Keratinocyte (primary cell): ENCODE measurements around the gene SCLY. TPM values are rescaled to one million over a fixed set of nuclear protein-coding genes. Genes with fewer than 3 reads are reported as not detected.
A peak's percentile ranks its signal among the peaks of the same experiment; 100 is the strongest.

Source experiments
- DNase-seq: peaks from one replicate; pipeline ENCODE4 v3.0.0-alpha.2; 2011; ENCODE audit warnings: low read depth, missing footprints, low spot score
- FAIRE-seq: peaks from 2 replicates; lab custom pipeline; 2011; peaks lifted over from hg19 to GRCh38; lab: Jason Lieb, UNC
- H2AFZ ChIP-seq: 2 replicates; pipeline ENCODE4 v1.6.0; 2012; ENCODE audit warnings: low read length, control low read depth, inconsistent platforms; ENCODE audit not compliant: control insufficient read depth
- H3K27ac ChIP-seq: 2 replicates; pipeline ENCODE4 v1.5.1; 2011; ENCODE audit warnings: low read length; ENCODE audit not compliant: control insufficient read depth, insufficient read depth
- H3K27me3 ChIP-seq: 3 replicates; pipeline ENCODE4 v1.6.0; 2011; ENCODE audit warnings: low read length; ENCODE audit not compliant: control insufficient read depth, insufficient read depth; ENCODE audit errors: extremely low read depth
- H3K36me3 ChIP-seq, 2 experiments: 2 replicates in 1 of 2; 3 replicates in 1 of 2; pipeline ENCODE4 v1.5.1; 2011; ENCODE audit warnings: low read length in 2 of 2, mild to moderate bottlenecking in 1 of 2; ENCODE audit not compliant: control insufficient read depth in 2 of 2, insufficient read depth in 2 of 2; ENCODE audit errors: extremely low read depth in 1 of 2
- H3K4me1 ChIP-seq: 3 replicates; pipeline ENCODE4 v1.5.1; 2011; ENCODE audit warnings: low read length; ENCODE audit not compliant: control insufficient read depth, insufficient read depth; ENCODE audit errors: extremely low read depth
- H3K4me2 ChIP-seq: 3 replicates; pipeline ENCODE4 v1.6.0; 2011; ENCODE audit warnings: low read depth, low read length; ENCODE audit not compliant: control insufficient read depth, insufficient read depth; ENCODE audit errors: extremely low read depth
- H3K4me3 ChIP-seq, 3 experiments: fragments of 200-600 bp in 1 of 3; sonication (generic) in 1 of 3; 2 replicates in 2 of 3; 3 replicates in 1 of 3; pipeline ENCODE4 v1.5.1; 2011 to 2016; ENCODE audit warnings: low read length in 3 of 3, mild to moderate bottlenecking in 3 of 3, control low read depth in 2 of 3, inconsistent platforms in 1 of 3, low read depth in 1 of 3, mixed read lengths in 1 of 3, mixed run types in 1 of 3, moderate library complexity in 1 of 3; ENCODE audit not compliant: control insufficient read depth in 2 of 3, insufficient read depth in 2 of 3; ENCODE audit errors: extremely low read depth in 1 of 3
- H3K79me2 ChIP-seq: 2 replicates; pipeline ENCODE4 v1.6.0; 2012; ENCODE audit warnings: low read length; ENCODE audit not compliant: control insufficient read depth, insufficient read depth
- H3K9ac ChIP-seq: 3 replicates; pipeline ENCODE4 v1.6.0; 2011; ENCODE audit warnings: low read length; ENCODE audit not compliant: control insufficient read depth, insufficient read depth; ENCODE audit errors: extremely low read depth
- H3K9me1 ChIP-seq: 3 replicates; pipeline ENCODE4 v1.6.0; 2011; ENCODE audit warnings: low read length; ENCODE audit not compliant: control insufficient read depth, insufficient read depth; ENCODE audit errors: extremely low read depth
- H3K9me3 ChIP-seq: 2 replicates; pipeline ENCODE4 v1.5.1; 2012; ENCODE audit warnings: low read depth, low read length; ENCODE audit not compliant: control insufficient read depth
- H4K20me1 ChIP-seq: 3 replicates; pipeline ENCODE4 v1.6.0; 2011; ENCODE audit warnings: low read length; ENCODE audit not compliant: control insufficient read depth, insufficient read depth; ENCODE audit errors: extremely low read depth
- CTCF ChIP-seq, 3 experiments: IDR thresholded peaks in 1 of 3; conservative IDR thresholded peaks in 1 of 3; optimal IDR thresholded peaks in 1 of 3; 2 replicates in 2 of 3; 3 replicates in 1 of 3; pipeline versions ENCODE3 to v1.5.1; 2011; ENCODE audit warnings: low read length in 3 of 3, mild to moderate bottlenecking in 3 of 3, moderate library complexity in 2 of 3, control low read depth in 1 of 3, inconsistent platforms in 1 of 3; ENCODE audit not compliant: insufficient read depth in 2 of 3; ENCODE audit errors: extremely low read depth in 1 of 3
- EZH2 ChIP-seq: IDR thresholded peaks from one replicate; pipeline ENCODE4 v1.6.1; 2012; ENCODE audit warnings: inconsistent platforms, mild to moderate bottlenecking, low read length, moderate library complexity
- dilution Hi-C: fragments of 300-500 bp; cut with MboI; formaldehyde crosslinking; loops from one replicate; pipeline ENCODE4 v1.7.0; 2020; ENCODE audit warnings: low sequenced_read_pairs; ENCODE audit not compliant: extremely low pct_ligation_motif_present
- polyA plus RNA-seq, 5 experiments: library from polyadenylated mRNA; depleted of rRNA in 3 of 5; stranded (reverse) in 3 of 5; stranded (forward) in 1 of 5; unstranded in 1 of 5; fragments of >200 nt; gene quantifications; 1 replicate in 1 of 5; 2 replicates in 3 of 5; 3 replicates in 1 of 5; pipeline versions ENCODE4 v1.2.1 to v1.2.3, GENCODE V29; 2011 to 2012; ENCODE audit warnings: missing spikeins in 2 of 5, low read depth in 1 of 5, low replicate concordance in 1 of 5

Gene SCLY
- polyA plus RNA-seq, 1 donor (not counting 4 experiments of a cell fraction or from before 2014, with no cell fraction given) = 11.8 TPM

- no peaks in the 10 kb centered on the region for H3K9me1 ChIP-seq
- no peak for DNase-seq
- peak overlapping the region; percentile 92 for H2AFZ ChIP-seq
- peak overlapping the region; percentile 96 for H3K4me2 ChIP-seq
- no peaks in the 10 kb centered on the region for H4K20me1 ChIP-seq
- no peaks in the 10 kb centered on the region for H3K9me3 ChIP-seq
- no peak for FAIRE-seq
- dilution Hi-C loops = no loop called here
- H3K9ac ChIP-seq = peak overlapping the region; percentile 81
- H3K4me3 ChIP-seq = peak overlapping the region; percentile 79 to 96 (median 90)
- H3K27ac ChIP-seq = peak overlapping the region; percentile 79
- TF ChIP-seq CTCF (optimal IDR thresholded peaks at IDR 0.05 in 1 of 3, IDR thresholded peaks at IDR 0.05 in 1 of 3, conservative IDR thresholded peaks at IDR 0.05 in 1 of 3; ENCODE audit: extremely low read depth in 1 of 3, insufficient read depth in 2 of 3, low read length in 3 of 3) (no peak), EZH2 (no peak)
- peaks cover 8 to 10% of the 10 kb centered on the region in 2 experiments for H3K36me3 ChIP-seq
- H3K4me1 ChIP-seq = peaks cover 13% of the 10 kb centered on the region
- no peaks in the 10 kb centered on the region for H3K27me3 ChIP-seq
- peaks cover 13% of the 10 kb centered on the region for H3K79me2 ChIP-seq
Observed at GRCh38 chr2:238061315-238062202, 758 bp downstream of the SCLY start.

GRCh38 chr2:238063414-238064189 is 2.8 kb downstream of the SCLY start:
- Histone ChIP-seq H3K36me3 (peaks cover 16 to 22% of the 10 kb centered on the region in 2 experiments), H3K27me3 (no peaks in the 10 kb centered on the region), H2AFZ (no peak overlapping the region), H4K20me1 (no peaks in the 10 kb centered on the region), H3K4me2 (no peak overlapping the region), H3K4me1 (peaks cover 13% of the 10 kb centered on the region), H3K9ac (no peak overlapping the region), H3K9me1 (no peaks in the 10 kb centered on the region), H3K27ac (no peak overlapping the region), H3K4me3 (no peak overlapping the region), H3K9me3 (no peaks in the 10 kb centered on the region), H3K79me2 (peaks cover 13% of the 10 kb centered on the region)
- FAIRE-seq (no peak), DNase-seq (no peak)
- dilution Hi-C loops = no loop called here
- no peak for TF ChIP-seq EZH2
- TF ChIP-seq CTCF (optimal IDR thresholded peaks at IDR 0.05 in 1 of 3, IDR thresholded peaks at IDR 0.05 in 1 of 3, conservative IDR thresholded peaks at IDR 0.05 in 1 of 3; ENCODE audit: extremely low read depth in 1 of 3, insufficient read depth in 2 of 3, low read length in 3 of 3) = no peak
